ENCODE data around the gene MC5R.

MC5R gene

DNA sequence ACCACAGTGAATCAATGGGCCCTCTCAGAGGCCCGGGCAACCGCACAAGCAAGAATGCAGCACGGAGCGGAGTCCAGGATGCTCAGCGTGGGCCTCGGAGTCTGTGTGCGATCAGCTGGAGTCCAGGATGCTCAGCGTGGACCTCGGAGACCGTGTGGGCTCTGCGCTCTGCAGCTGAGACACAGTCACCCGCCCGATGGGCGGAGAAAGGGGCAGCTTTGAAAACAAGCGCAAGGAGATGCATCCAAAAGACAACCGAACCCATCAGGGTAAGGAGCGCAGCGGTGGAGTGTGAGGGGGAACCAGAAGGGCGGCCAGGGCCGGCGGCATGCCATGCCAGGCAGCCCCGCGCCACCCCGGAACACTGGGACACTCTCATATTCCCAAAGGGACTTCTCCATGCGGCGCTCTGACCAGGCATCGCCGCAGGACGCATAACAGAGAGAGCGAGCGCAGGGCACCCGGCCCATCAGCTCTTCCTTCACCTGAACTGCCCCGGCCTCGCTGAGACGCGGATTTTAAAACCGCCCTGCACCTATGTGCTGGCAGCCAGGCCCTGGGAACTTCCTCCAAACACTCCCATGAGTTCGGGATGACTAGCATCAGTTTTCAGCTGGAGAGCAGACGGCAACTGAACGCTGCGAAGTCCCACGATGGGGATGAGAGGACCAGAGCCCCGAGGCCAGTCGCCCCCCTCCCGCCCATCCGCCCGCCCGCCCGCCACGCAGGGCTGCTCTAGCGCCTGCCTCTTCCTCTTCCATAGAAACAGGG lies 44.7 kb downstream of the MC5R start:
- ChIA-PET POLR2A (no interaction called here), CTCF (no interaction called here)
- TF ChIP-seq, protein P1, sequence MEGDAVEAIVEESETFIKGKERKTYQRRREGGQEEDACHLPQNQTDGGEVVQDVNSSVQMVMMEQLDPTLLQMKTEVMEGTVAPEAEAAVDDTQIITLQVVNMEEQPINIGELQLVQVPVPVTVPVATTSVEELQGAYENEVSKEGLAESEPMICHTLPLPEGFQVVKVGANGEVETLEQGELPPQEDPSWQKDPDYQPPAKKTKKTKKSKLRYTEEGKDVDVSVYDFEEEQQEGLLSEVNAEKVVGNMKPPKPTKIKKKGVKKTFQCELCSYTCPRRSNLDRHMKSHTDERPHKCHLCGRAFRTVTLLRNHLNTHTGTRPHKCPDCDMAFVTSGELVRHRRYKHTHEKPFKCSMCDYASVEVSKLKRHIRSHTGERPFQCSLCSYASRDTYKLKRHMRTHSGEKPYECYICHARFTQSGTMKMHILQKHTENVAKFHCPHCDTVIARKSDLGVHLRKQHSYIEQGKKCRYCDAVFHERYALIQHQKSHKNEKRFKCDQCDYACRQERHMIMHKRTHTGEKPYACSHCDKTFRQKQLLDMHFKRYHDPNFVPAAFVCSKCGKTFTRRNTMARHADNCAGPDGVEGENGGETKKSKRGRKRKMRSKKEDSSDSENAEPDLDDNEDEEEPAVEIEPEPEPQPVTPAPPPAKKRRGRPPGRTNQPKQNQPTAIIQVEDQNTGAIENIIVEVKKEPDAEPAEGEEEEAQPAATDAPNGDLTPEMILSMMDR (IDR thresholded peaks at IDR 0.05; ENCODE audit: insufficient read depth, low read length, missing control alignments) = no peak

DNA sequence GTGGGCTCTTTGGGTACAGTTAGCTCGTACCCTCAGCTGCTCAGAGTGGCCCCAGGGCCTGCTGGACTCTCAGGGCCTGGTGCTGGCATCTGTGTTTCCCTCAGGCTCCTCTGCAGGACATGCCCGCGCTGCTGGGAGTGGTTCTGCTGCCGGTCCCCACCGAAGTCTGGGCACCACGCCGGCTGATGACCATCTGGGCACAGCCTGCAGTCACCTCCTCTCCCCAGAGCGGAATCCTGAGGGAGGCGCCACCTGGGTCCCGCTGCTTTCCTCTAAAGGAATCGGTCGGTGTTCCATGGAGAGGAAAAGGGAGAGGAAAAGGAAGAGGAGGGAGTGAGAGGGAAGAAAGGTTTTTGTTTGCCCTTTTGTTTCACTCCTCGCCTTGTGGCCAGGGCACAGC lies 47.8 kb downstream of the MC5R start:
- DNase-seq (ENCODE audit: low read depth, low spot score) = no peak
- POLR2A ChIA-PET = no interaction called here
- TF ChIP-seq, protein P1 (IDR thresholded peaks at IDR 0.05; ENCODE audit: insufficient read depth, low read length, missing control alignments) = no peak
- no peak overlapping the region for H3K4me3 ChIP-seq (ENCODE audit: low read depth, low read length)
- CTCF ChIA-PET = no interaction called here

More for the DNA sequence above, 44.7 kb downstream of the MC5R start:
- no peak for DNase-seq (ENCODE audit: low read depth, low spot score)
- no peak overlapping the region for H3K4me3 ChIP-seq (ENCODE audit: low read depth, low read length)

DNA sequence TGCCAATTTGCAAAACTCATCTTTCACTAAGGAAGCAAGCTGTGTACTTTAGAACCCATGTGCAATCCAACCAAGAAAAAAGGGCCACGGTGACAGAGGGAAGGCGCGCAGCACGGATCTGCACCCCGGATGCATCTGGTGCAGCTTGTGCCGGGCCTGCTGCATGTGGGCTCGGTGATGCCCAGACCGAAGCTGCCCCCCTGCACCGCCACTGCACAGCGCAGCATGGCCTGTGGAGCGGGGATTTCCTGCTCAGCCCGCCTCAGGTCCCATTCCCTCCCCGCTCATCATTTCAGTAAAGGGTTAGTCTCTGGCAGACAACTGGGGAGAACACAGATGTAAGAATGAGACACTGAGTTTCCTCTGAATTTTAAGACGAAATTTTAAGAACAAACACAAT lies 48.4 kb downstream of the MC5R start:
- CTCF ChIA-PET = no interaction called here
- no peak overlapping the region for H3K4me3 ChIP-seq (ENCODE audit: low read depth, low read length)
- TF ChIP-seq, protein P1 (IDR thresholded peaks at IDR 0.05; ENCODE audit: insufficient read depth, low read length, missing control alignments) = no peak
- DNase-seq (ENCODE audit: low read depth, low spot score) = no peak
- POLR2A ChIA-PET = no interaction called here

DNA sequence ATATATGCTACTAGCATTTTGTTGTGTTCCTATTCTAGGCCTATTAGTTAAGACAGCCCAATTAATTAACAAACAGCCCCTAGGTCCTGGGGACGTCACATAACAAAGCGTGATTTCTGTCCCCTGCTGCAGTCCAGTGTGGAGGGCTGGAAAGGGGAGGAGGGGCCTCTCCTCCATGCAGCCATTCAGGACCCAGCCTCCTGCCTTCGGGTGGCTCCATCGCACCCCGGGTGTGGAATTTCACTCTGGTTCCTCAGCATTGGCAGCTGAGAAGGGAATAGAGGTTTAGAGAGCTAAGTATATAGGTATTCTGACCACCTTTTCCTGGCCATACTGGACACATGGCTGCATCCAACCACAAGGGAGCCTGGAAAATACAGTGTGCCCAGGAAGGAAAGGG lies 49.0 kb downstream of the MC5R start:
- CTCF ChIA-PET = no interaction called here
- POLR2A ChIA-PET = no interaction called here
- no peak for DNase-seq (ENCODE audit: low read depth, low spot score)
- TF ChIP-seq, protein P1 (IDR thresholded peaks at IDR 0.05; ENCODE audit: insufficient read depth, low read length, missing control alignments) = no peak
- no peak overlapping the region for H3K4me3 ChIP-seq (ENCODE audit: low read depth, low read length)

DNA sequence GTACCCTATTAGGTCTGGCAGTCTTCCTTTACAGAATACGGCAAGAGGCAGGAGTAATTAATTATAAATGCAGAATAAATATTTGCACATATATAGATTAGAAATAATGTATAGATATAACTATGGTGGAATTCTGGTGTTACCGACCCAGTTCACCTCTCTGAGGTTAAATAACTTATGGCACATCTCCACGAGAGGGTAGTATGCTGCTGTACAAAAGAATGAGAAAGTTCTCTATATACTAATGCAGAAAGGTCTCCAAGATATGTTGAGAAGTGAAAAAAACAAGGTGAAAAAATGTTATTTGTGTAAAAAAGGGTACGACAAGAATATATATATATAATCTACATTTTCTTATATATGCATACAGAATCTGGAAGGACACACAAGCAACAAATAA lies 50.6 kb downstream of the MC5R start:
- no peak for DNase-seq (ENCODE audit: low read depth, low spot score)
- TF ChIP-seq, protein P1 (IDR thresholded peaks at IDR 0.05; ENCODE audit: insufficient read depth, low read length, missing control alignments) = no peak
- H3K4me3 ChIP-seq (ENCODE audit: low read depth, low read length) = no peak overlapping the region
- ChIA-PET POLR2A (no interaction called here), CTCF (no interaction called here)
